Measurements from ENCODE around the gene DYSF. TPM values are rescaled to one million over a fixed set of nuclear protein-coding genes. Genes with fewer than 3 reads are reported as not detected.

Gene DYSF
- polyA plus RNA-seq, 1 donor (not counting 4 experiments of a cell fraction or from before 2014, with no cell fraction given): 8.2 TPM

DNA sequence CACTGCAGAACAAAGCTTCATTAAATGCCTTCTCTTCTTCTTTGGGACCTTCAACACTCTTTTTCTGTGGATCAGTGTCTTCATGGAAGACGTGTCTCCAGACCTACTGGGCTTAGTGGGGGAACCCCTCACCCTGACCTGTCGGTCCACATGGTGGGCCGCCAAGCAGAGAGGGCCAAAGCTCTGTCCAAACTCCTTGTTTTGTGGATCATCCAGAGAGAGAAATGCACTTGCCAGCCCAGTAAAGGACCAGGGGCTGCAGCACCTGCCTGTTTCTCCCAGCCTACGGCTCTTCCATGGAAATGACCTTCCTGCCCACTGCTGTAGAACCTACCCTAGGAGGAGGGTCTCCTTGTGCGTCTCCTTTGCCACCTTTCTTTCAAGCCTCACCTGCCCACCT is 25.9 kb downstream of the DYSF start:
- no peaks in the 10 kb centered on the region for H3K27me3 ChIP-seq (ENCODE audit: control insufficient read depth, extremely low read depth, insufficient read depth, low read length)
- H3K9ac ChIP-seq (ENCODE audit: control insufficient read depth, extremely low read depth, insufficient read depth, low read length): no peak overlapping the region
- H3K36me3 ChIP-seq (ENCODE audit: control insufficient read depth in 2 of 2, extremely low read depth in 1 of 2, insufficient read depth in 2 of 2, low read length in 2 of 2): no peaks in the 10 kb centered on the region
- TF ChIP-seq, protein P1, sequence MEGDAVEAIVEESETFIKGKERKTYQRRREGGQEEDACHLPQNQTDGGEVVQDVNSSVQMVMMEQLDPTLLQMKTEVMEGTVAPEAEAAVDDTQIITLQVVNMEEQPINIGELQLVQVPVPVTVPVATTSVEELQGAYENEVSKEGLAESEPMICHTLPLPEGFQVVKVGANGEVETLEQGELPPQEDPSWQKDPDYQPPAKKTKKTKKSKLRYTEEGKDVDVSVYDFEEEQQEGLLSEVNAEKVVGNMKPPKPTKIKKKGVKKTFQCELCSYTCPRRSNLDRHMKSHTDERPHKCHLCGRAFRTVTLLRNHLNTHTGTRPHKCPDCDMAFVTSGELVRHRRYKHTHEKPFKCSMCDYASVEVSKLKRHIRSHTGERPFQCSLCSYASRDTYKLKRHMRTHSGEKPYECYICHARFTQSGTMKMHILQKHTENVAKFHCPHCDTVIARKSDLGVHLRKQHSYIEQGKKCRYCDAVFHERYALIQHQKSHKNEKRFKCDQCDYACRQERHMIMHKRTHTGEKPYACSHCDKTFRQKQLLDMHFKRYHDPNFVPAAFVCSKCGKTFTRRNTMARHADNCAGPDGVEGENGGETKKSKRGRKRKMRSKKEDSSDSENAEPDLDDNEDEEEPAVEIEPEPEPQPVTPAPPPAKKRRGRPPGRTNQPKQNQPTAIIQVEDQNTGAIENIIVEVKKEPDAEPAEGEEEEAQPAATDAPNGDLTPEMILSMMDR (optimal IDR thresholded peaks at IDR 0.05 in 1 of 3, IDR thresholded peaks at IDR 0.05 in 1 of 3, conservative IDR thresholded peaks at IDR 0.05 in 1 of 3; ENCODE audit: extremely low read depth in 1 of 3, insufficient read depth in 2 of 3, low read length in 3 of 3): no peak
- no peak overlapping the region for H3K4me2 ChIP-seq (ENCODE audit: control insufficient read depth, extremely low read depth, insufficient read depth, low read depth, low read length)
- no peak for DNase-seq (ENCODE audit: low read depth, low spot score)
- no peaks in the 10 kb centered on the region for H4K20me1 ChIP-seq (ENCODE audit: control insufficient read depth, extremely low read depth, insufficient read depth, low read length)
- no peak overlapping the region for H3K27ac ChIP-seq (ENCODE audit: control insufficient read depth, insufficient read depth, low read length)
- H3K9me1 ChIP-seq (ENCODE audit: control insufficient read depth, extremely low read depth, insufficient read depth, low read length): no peaks in the 10 kb centered on the region
- no peak overlapping the region for H3K4me3 ChIP-seq (ENCODE audit: control insufficient read depth in 2 of 3, extremely low read depth in 1 of 3, insufficient read depth in 2 of 3, low read depth in 1 of 3, low read length in 3 of 3)
- no peaks in the 10 kb centered on the region for H3K4me1 ChIP-seq (ENCODE audit: control insufficient read depth, extremely low read depth, insufficient read depth, low read length)
- no peak for FAIRE-seq
- dilution Hi-C loops (cut with MboI; ENCODE audit: extremely low pct_ligation_motif_present, low sequenced_read_pairs): no loop called here
- no peak overlapping the region for H2AFZ ChIP-seq (ENCODE audit: control insufficient read depth, low read length)
- no peaks in the 10 kb centered on the region for H3K79me2 ChIP-seq (ENCODE audit: control insufficient read depth, insufficient read depth, low read length)
- no peaks in the 10 kb centered on the region for H3K9me3 ChIP-seq (ENCODE audit: control insufficient read depth, low read depth, low read length)

DNA sequence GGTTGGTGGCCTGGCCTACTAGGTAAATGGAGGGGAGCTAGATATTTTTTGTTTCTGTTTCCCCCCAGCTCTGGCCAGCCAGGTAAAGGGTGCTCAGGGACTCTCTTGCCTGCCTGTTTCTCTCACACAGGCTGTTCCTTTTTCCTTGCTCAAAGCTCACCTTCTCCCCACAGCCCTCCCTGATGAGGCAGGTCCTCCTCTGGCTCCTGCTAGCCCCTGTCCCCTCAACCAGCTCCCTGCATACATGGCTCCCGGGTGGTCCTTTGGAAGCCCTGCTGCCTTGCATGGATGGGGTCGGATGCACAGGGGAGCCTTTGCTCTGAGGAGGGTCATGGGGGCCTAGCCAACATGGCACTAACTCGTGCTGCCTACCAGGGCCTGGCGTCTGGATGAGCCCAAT is 27.8 kb downstream of the DYSF start:
- Histone ChIP-seq H3K9me1 (ENCODE audit: control insufficient read depth, extremely low read depth, insufficient read depth, low read length) (no peaks in the 10 kb centered on the region), H2AFZ (ENCODE audit: control insufficient read depth, low read length) (no peak overlapping the region), H3K9me3 (ENCODE audit: control insufficient read depth, low read depth, low read length) (no peaks in the 10 kb centered on the region), H3K4me2 (ENCODE audit: control insufficient read depth, extremely low read depth, insufficient read depth, low read depth, low read length) (no peak overlapping the region), H3K36me3 (ENCODE audit: control insufficient read depth in 2 of 2, extremely low read depth in 1 of 2, insufficient read depth in 2 of 2, low read length in 2 of 2) (no peaks in the 10 kb centered on the region), H3K79me2 (ENCODE audit: control insufficient read depth, insufficient read depth, low read length) (no peaks in the 10 kb centered on the region), H3K4me1 (ENCODE audit: control insufficient read depth, extremely low read depth, insufficient read depth, low read length) (no peaks in the 10 kb centered on the region), H4K20me1 (ENCODE audit: control insufficient read depth, extremely low read depth, insufficient read depth, low read length) (no peaks in the 10 kb centered on the region), H3K27me3 (ENCODE audit: control insufficient read depth, extremely low read depth, insufficient read depth, low read length) (no peaks in the 10 kb centered on the region), H3K4me3 (ENCODE audit: control insufficient read depth in 2 of 3, extremely low read depth in 1 of 3, insufficient read depth in 2 of 3, low read depth in 1 of 3, low read length in 3 of 3) (no peak overlapping the region), H3K27ac (ENCODE audit: control insufficient read depth, insufficient read depth, low read length) (no peak overlapping the region), H3K9ac (ENCODE audit: control insufficient read depth, extremely low read depth, insufficient read depth, low read length) (no peak overlapping the region)
- dilution Hi-C loops (cut with MboI; ENCODE audit: extremely low pct_ligation_motif_present, low sequenced_read_pairs): no loop called here
- no peak for DNase-seq (ENCODE audit: low read depth, low spot score)
- TF ChIP-seq, protein P1 (optimal IDR thresholded peaks at IDR 0.05 in 1 of 3, IDR thresholded peaks at IDR 0.05 in 1 of 3, conservative IDR thresholded peaks at IDR 0.05 in 1 of 3; ENCODE audit: extremely low read depth in 1 of 3, insufficient read depth in 2 of 3, low read length in 3 of 3): no peak
- no peak for TF ChIP-seq EZH2 (IDR thresholded peaks at IDR 0.05; ENCODE audit: low read length)
- FAIRE-seq: no peak

Data from keratinocyte (primary cell).